Prostate gland (tissue), 1 donor: ENCODE measurements around the gene TXLNG.

Experiments
- POLR2A ChIP-seq: fragments of 450-650 bp; IDR thresholded peaks from one replicate; pipeline ENCODE4 v1.6.1; 2016; ENCODE audit warnings: antibody characterized with exemption, mild to moderate bottlenecking
- POLR2AphosphoS5 ChIP-seq: sonication (generic); formaldehyde crosslinking; IDR thresholded peaks from one replicate; pipeline ENCODE4 v1.6.1; 2017; ENCODE audit warnings: antibody characterized with exemption

GRCh38 chrX:16778993-16779392 is 7.3 kb upstream of the TXLNG start:
- TF ChIP-seq POLR2A (no peak), POLR2AphosphoS5 (no peak)
